CD1c-positive myeloid dendritic cell (primary cell): ENCODE data around the gene PCK2.

Experiments used
- DNase-seq: peaks from one replicate; pipeline ENCODE4 v3.0.0-alpha.2; 2016; ENCODE audit errors: extremely low spot score

Gene PCK2

DNA sequence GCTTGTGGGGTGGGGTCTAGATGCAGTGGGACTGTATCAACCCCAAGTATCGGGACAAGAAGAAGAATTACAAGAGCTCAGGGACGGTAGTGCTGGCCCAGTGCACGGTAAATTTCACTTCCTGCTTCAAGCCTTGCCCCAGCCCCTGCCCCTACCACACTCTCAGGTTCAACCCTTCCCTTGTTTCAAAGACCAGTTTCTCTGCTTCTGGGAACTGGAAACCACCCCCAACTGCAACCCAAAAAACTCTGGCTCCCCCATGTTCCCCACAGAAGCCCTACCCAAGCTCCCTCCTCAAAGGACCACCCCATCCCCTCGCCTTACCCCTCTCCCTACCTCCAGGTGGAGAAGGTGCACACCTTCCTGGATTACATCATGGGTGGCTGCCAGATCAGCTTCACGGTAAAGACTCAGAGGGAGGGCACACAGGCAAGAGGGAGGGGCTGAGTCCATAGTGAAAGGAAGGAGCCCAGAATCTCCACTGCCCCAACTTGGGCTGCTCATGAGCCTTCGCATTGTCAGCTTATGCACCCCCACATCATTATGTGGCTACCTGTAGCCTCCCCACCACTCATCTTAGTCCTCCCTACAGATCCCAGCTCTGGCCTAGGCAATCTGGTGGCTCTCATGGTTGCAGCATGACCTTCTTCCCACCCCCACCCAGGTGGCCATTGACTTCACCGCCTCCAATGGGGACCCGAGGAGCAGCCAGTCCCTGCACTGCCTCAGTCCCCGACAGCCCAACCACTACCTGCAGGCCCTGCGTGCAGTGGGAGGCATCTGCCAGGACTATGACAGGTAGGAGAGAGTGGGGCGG lies 18.4 kb upstream of the PCK2 start:
- no peak for DNase-seq

DNA sequence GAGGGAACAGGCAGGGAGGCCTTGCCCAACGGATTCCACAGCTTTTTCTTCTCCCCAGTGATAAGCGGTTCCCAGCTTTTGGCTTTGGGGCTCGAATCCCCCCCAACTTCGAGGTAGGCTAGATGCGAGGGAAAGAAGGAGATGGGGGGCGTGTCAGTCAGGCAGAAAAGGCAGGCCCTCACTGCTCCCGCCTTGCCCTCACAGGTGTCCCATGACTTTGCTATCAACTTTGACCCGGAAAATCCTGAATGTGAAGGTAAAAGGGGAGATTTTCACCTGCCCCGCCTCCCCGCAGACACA lies 17.9 kb upstream of the PCK2 start:
- no peak for DNase-seq

DNA sequence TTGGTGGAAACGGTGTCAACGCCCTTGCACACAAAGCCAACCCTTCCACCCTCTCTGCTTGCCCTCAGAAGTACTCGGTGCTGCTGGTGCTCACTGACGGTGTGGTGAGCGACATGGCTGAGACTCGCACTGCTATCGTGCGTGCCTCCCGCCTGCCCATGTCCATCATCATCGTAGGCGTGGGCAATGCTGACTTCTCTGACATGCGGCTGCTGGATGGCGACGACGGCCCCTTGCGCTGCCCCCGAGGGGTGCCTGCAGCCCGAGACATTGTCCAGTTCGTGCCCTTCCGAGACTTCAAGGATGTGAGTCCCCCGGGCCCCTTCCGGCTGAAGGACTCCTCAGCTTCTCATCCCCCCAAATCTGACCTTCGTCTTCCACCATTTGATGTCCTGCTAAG lies 17.0 kb upstream of the PCK2 start:
- no peak for DNase-seq

DNA sequence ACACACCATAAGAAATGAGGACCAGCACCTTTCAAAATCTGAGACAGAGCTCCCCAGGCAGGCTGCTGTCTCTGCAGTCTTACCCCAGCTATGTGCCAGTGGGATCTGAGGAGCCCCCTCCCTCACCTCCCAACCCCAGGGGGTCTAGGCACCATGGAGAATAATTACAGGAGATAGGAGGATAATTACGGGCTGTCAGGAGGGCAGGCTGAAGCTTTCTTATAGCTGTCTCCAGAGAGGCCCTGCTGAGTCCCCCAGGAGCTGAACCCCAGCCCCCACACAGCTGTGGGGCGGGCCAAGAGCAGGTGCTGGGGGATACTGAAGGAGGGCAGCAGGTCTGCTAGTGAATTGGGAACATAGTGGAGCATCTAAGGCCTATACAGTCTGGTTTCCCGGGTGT lies 16.0 kb upstream of the PCK2 start:
- no peak for DNase-seq

DNA sequence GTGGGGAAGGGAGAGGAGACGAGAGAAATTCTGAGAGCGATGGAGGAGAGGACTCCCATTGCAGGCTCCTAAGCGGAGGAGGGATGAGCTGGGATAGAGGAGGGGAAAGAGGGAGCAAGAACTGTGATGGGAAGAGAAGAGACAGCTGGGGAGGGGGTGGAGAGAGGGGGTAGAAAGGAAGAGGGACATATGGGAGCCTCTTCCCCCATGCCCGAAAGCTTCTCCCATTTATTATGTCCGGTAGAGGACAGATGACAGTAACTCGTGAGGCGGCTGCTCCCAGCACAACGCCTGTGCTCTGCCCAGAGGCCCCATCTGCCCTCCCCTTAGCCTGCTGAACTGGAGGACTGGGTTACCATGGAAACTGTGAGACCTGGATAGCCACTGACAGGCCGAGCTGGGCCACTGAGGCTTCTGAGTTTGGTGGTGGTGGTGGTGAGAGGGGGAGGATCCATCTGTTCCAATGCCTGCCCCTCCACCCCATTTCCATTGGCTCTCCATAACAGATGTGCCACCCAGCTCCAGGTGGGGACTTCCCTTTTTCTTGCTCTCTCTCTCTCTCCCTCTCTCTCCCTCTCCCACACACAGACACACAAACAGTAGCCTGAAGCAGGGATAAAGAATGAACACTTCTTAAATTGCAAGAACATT lies 14.5 kb upstream of the PCK2 start:
- no peak for DNase-seq

DNA sequence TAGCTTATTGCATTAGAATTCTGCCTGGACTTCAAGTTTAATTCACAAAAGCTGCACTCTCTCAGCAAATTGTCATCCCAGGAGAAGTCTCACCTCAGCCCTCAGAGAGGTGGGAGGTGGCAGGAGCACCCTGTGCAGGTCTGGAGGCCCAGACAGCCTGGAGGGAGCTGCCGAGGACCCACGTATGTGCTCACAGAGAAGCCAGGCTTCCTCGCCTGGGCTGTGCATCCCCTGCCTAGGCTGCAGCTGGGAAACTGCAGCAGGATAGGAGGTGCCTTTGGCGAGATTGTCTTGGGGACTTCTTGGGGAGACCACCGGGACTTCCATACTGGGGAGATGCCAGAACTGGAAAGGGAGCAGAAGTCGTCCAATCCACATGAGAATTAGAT lies 14.0 kb upstream of the PCK2 start:
- DNase-seq: no peak

DNA sequence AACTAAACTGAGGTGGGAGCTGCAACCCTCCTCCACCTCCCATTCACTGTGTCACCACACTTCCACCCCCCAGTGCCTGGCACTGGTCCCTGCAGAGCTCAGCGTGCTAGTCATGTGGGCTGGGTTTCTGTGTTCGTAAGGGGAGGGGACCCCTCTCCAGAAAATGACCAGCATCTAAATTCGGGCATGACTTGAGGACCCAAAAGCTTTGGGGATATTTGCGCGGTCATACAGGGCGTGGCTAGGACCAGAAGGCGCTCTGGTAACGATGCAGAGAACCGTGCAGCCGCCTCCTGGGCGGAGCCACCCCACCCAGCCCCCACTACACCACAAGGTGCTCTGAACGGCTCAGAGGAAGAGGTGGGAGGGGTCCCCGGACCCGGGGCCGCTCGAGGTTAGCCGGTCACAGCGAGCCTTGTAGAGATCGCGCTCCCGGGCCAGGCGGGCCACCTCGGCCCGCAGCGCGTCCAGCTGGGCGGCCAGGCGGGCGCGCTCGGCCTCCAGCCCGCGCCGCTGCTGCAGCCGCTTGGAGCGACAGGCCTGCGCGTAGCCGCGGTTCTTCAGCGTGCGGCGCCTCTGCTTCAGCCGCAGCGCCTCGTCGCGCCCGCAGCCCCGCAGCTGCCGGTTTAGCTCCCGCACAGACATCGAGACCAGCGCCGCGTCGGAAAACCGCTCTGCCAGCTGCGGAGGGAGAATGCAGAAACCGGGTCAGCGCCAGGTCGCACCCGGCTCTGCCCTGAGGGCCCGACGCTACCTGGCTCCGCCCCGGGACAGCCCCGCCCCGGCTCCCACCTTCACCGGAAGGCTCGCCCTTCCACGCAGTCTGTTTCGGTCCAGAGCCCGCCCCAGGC lies 13.0 kb upstream of the PCK2 start:
- DNase-seq: peak; percentile 41

DNA sequence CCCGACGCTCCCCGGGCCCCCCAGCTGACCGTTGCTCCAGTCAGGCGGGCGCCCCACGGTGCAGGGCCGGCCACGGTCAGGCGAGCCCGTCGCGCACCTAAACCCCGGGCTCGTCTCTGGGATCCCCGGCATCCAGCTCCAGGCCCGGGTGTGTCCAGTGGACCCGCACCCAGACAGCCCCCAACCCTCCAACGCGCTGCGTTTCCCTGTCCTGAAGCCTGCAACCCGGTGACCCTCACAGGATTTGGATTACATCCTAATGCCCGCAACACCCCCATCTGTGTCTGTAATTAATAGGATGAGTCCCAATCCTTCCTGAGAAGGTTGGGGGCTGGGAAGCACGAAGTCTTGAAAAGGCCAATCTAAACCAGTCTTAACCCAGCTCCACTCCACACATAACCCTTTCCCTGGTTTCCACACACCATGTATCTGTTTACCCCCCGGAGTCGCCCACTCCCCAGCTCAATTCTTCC lies 12.3 kb upstream of the PCK2 start:
- no peak for DNase-seq

DNA sequence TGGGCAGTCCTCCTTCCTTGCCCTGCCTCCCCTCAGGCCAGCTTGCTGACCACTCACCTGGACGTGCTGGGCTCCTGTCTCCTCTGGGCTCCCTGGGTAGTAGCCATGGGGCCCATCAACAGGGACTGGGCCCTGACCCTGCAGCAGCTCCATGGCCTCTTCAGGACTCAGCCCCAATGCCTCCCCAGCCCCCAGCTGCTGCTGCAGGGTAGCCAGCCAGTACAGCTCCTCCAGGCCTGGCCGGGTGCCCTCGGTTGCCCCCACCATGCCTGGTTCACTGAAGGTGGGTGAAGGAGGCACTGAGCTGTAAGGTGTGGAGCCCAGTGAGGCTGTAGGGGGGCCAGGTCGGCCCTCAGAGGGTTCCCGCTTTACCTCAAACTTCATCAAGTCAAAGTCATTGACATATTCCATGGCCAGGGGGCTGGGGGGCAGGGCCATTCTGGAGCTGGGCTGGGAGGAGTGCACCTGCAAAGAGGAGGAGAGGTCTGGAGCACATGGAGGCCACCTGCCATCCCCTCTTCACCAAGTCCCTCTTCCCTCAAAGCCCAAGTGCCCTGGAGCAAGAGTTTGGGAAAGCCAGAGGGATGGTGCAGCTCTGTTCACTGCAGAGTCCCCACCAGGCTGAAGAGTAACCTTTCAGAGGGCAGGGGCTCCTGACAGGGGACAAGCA lies 11.6 kb upstream of the PCK2 start:
- no peak for DNase-seq

DNA sequence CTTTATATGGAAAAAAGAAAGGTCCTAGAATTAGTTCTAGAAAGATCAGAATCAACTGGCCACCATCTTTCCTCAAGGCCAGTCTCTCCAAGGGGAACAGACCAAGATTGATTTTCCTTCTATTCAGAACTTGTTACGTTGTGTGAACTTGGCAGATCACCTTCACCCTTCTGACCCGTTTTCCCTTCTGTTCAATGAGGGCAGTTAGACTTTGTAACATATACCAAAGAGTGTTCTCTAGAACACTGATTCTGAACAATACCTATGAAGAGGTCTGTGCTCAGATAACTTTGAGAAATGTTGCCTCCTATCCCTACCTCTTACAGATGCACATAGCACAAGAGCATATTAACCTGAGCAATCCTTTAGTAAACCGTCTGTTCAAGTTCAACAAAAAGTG lies 10.6 kb upstream of the PCK2 start:
- DNase-seq: no peak

DNA sequence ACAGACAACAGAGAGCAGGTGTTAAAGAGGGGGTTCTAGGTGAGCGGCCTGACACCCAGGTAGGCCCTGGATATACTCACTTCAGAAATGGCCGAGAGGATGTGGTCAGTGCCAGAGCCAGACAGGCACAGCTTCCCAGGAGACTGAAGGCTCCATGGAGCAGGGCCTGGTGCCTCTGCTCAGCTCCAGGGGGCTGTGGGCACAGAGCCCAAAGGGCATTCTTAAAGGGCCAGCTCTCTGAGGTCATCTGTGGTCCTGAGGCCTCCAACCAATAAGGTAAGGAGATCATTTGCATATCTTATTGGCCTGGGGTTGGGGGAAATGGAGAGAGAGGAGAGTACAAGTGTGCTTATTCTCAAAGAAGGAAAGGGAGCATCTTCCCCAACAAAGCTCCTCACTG lies 9.7 kb upstream of the PCK2 start:
- DNase-seq: no peak

DNA sequence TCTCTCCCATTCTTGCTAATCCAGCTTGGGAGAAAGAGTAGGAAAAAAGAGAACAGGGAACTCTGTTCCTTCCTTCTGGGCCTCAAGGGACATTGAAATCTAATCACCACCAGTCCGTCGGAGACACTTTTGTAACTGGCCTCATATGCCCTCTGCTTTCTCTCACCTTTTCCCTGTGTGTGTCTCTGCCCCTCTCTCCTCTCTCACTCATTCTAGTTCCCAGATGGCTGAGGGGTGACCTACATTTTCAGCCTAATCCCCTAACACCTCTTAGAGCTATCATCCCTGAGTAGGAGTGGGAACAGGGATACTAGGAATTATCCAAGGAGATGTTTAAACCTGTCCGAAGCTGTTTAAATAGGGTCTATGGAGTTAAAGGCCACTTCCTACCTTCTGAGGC lies 8.9 kb upstream of the PCK2 start:
- no peak for DNase-seq

DNA sequence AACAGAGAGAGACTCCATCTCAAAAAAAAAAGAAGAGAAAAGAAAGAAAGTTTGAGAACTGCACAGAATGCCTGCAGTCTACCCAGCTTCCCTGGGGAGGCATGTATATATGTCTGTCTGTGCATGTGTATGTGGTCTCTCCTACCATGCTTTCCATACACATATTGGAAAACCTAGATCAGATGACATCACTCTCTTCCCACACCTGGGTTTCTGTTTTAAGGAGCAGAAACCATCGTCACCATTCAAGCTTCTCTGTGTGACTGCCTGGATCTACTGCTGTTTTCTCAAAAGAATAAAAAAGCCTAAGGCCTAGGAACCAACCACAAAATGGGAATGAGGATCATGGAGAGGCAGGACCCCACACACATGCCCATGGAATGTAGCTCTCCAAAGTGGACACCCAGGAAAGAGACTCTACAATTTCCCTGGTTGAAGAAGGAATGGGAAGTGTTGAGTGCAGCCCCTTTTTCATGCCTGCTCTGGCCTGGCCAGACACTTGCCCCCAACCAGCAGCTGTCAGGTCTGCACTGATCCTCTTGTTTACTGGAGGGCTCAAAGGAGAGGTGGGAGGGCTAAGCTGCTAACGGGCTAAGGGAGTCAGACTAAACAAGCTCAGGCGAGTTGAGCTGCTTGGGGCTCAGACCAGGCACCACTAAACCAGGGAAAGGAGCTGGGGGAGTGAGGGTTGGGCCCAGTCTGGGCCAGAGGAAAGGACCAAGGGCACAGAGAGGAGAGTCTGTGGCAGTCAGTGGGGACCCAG lies 7.7 kb upstream of the PCK2 start:
- no peak for DNase-seq

DNA sequence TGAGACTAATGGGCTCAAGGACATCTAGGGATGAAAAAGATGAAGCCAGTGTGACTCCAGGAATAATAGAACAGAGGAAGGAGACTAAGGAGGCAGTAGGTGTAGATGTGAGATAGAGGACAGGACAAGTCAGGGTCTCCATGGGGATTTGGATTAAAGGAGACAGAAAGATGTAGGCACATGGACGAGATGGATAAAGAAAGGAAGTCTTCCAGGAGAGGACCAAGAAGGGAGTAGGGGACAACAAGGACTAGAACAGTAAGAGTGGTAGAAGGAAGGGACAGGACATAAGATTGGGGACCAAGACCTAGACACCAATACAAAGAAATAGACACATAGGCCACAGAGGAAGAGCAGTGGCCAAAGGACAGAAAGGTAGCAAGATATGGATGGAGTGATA lies 7.1 kb upstream of the PCK2 start:
- DNase-seq: no peak

DNA sequence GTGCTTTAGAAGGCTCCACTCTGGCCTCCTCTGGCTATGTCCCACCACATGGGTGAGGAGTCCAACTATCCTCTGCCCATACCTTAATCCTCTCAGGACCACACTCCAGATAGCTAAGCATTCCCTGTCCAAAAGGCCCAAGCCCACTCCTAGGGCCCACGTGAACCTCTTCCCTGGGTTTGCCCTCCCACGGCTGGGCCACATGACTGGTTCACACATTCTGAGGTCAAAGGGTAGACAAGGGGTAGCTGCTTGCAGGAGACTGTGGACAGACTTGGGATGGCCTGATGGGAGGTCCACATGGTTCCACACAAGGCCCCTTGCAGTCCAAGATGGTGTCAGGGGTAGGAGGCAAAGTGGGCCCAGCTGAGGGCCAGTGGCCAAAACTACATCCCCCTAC lies 6.0 kb upstream of the PCK2 start:
- DNase-seq: no peak

DNA sequence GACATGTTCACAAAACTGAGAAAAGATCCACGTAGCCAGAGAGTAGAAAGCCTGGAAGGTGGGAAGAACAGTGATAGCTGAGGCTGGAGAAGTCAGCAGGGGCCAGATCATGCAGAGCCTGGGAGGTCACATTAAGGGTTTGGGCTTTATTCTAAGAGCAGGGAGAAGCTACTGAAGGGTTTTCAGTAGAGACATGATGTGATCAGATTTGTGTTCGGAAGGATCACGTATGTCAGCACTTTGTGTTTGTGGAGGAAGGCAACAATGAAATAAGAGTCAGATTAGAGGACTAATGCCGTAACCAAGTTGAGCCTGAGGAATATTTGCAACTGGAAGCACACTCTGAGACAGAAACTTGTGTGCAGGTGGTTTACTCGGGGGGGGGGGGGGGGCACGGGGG lies 4.2 kb upstream of the PCK2 start:
- no peak for DNase-seq

DNA sequence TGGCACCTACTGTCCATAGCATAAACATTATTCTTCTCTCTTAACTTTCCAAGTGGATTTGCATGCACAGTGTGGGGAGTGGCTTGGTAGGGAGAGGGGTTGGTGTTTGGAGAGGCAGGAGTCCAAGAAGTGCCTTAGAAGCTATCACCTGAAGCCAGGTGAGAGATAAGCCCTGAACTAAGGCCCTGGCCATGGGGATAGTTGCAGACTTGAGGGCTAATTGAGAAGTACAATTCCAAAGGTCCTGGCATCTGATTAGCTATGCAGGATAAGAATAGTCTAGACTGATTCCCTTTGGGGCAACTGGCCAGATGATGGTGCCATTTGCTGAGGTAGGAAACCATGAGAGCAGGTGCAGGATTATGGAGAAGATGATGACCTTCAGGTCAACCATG lies 2.0 kb upstream of the PCK2 start:
- DNase-seq: no peak

DNA sequence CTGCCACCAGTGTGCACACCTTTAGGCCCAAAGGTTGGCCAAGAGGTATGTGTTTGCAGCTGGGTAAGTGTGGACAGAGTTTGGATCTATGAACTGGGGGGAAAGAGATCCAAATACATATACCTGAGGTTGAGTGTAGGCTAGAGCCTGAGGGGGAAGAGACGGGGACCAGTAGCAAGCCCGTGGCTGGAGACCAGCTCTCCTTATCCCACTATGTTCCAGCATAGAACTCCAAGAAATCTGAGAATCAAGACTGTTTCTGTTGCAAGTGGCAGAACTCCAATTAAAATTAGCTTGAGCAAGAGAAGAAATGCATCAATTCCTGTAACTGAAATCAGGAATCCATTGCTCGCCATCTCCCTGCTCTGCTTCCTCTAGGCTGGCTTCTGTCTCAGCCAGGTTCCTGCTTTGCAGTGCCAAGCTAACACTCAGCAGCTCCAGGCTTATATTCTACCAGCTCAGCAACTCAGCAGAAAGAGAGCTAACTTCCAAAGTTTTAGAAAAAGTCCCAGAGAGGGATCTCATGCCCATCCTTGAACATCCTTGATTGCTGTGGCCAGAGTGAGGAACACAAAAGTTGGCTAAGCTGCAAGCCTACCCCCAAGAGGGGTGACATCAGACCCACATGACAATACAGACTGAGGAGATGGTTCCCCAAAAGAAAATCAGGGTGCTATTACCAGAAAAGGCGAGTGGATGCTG lies 1.5 kb upstream of the PCK2 start:
- DNase-seq: peak; percentile 75

DNA sequence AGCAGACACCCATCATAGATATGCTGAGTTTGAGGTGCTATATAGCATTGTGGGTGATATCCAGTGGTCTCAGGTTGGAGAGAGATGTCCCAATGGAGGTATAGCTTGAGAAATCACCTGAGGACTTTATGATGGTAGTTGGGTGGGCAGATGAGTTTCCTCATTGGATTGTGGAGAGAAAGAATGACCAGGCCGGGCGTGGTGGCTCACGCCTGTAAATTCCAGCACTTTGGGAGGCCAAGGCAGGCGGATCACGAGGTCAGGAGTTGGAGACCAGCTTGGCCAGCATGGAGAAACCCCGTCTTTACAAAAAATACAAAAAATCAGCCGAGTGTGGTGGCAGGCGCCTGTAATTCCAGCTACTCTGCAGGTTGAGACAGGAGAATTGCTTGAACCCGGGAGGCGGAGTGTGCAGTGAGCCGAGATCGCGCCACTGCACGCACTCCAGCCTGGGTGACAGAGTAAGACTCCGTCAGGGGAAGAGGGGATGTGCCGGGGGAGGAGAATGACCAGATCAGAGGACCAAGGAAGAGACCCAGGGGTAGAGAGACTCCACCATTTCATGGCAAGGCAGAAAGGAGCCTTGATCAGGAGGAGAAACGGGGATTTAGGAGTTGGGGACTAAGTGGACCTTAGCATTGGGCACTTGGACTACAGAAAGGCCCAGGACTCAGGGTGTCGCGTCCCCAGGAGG lies 757 bp upstream of the PCK2 start:
- no peak for DNase-seq

DNA sequence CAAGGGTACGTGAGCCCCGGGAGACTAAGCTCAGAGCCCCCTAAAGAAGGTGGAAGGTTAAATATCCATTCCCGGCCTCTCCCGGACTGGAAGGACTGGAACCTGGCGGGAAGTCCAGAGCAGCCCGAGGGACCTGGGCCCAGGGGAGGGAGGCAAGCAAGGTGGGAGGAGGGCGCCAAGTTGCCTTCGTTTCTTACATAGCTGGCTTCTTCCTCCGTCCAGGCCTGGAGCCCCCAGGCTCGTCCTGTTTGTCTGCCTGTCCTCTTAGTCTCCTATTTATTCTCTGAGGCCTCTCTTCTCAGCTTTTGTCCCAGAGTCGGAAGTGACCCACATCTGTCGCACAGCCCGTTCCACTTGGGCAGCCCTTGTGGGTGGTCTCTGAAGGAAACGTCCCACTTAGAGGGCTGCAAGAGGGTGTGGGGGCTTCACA lies 745 bp downstream of the PCK2 start:
- no peak for DNase-seq
